HepG2 (cell line): Measurements from ENCODE around the gene KRTAP5-9. TPM values are rescaled to one million over a fixed set of nuclear protein-coding genes. Genes with fewer than 3 reads are reported as not detected.
A peak's percentile ranks its signal among the peaks of the same experiment; 100 is the strongest.

ENCODE experiments used
- ATAC-seq: fragments of 200-7000 bp; cut with Tn5 transposase; 3 replicates; pipeline ENCODE4 v1.9.1; 2020; ENCODE audit warnings: mild to moderate bottlenecking, moderate library complexity
- BruUV-seq: library from RNA; stranded (reverse); fragments of 400-500 nt; replicated peaks from 2 replicates; lab custom pipeline; 2021; lab: Mats Ljungman, UMichigan
- CTCF ChIA-PET: fragments of 300-600 bp; formaldehyde crosslinking; extraction: SDS; loops from one replicate; lab custom pipeline; 2021; ENCODE audit warnings: low total read pairs, inconsistent platforms, low intra/inter-chr PET ratio; lab: Yijun Ruan, JAX
- POLR2A ChIA-PET: fragments of 350-600 bp; sonication (Branson Sonifier 250); formaldehyde crosslinking; loops from one replicate; lab custom pipeline; 2020; ENCODE audit warnings: antibody characterized with exemption, inconsistent platforms; lab: Yijun Ruan, JAX
- DNase-seq: peaks from one replicate; pipeline ENCODE4 v3.0.0-alpha.2; 2015; ENCODE audit warnings: low spot score
- FAIRE-seq: peaks from 3 replicates; lab custom pipeline; 2011; peaks lifted over from hg19 to GRCh38; lab: Jason Lieb, UNC
- H2AFZ ChIP-seq: one replicate; pipeline ENCODE4 v1.6.1; 2011; ENCODE audit warnings: low read length, inconsistent platforms
- H3K27ac ChIP-seq: fragments of 300-600 bp; 3 replicates; pipeline ENCODE4 v1.8.0; 2011; ENCODE audit warnings: mixed run types, mild to moderate bottlenecking, mixed read lengths, low read length, inconsistent platforms; ENCODE audit not compliant: insufficient read depth; ENCODE audit errors: extremely low read length
- H3K27me3 ChIP-seq, 2 experiments: fragments of 200-600 bp in 1 of 2; 2 replicates in 1 of 2; 3 replicates in 1 of 2; pipeline versions ENCODE4 v1.6.0 to v1.8.0; 2011; ENCODE audit warnings: low read length in 2 of 2, mild to moderate bottlenecking in 2 of 2, moderate library complexity in 2 of 2, inconsistent platforms in 1 of 2; ENCODE audit not compliant: insufficient read depth in 2 of 2, control insufficient read depth in 1 of 2
- H3K36me3 ChIP-seq, 2 experiments: fragments of 200-600 bp in 1 of 2; replicated peaks in 1 of 2; 2 replicates in 1 of 2; 3 replicates in 1 of 2; pipeline versions ENCODE4 v1.5.1 to v1.8.0; 2011; ENCODE audit warnings: low read length in 2 of 2, inconsistent platforms in 1 of 2; ENCODE audit not compliant: insufficient read depth in 2 of 2, control insufficient read depth in 1 of 2
- H3K4me1 ChIP-seq: 2 replicates; pipeline ENCODE4 v1.5.1; 2012; ENCODE audit warnings: low read length, inconsistent platforms; ENCODE audit not compliant: insufficient read depth
- H3K4me2 ChIP-seq: 2 replicates; pipeline ENCODE4 v1.6.0; 2011; ENCODE audit warnings: low read depth, low read length, inconsistent platforms
- H3K4me3 ChIP-seq, 3 experiments: fragments of 200-600 bp in 1 of 3; sonication (generic), shearing (Covaris generic) in 1 of 3; replicated peaks in 1 of 3; 2 replicates each; pipeline ENCODE4 v1.5.1; 2011 to 2016; ENCODE audit warnings: low read length in 3 of 3, inconsistent platforms in 2 of 3, low read depth in 2 of 3, mild to moderate bottlenecking in 2 of 3, control low read depth in 1 of 3, mixed read lengths in 1 of 3; ENCODE audit not compliant: insufficient read depth in 1 of 3
- H3K79me2 ChIP-seq: one replicate; pipeline ENCODE4 v1.6.1; 2011; ENCODE audit warnings: low read length, inconsistent platforms; ENCODE audit not compliant: insufficient read depth
- H3K9ac ChIP-seq: 2 replicates; pipeline ENCODE4 v1.6.0; 2011; ENCODE audit warnings: mild to moderate bottlenecking, low read depth, low read length, inconsistent platforms; ENCODE audit not compliant: insufficient read depth
- H3K9me3 ChIP-seq: 2 replicates; pipeline ENCODE4 v1.5.1; 2012; ENCODE audit warnings: mild to moderate bottlenecking, low read length
- H4K20me1 ChIP-seq: 2 replicates; pipeline ENCODE4 v1.6.0; 2011; ENCODE audit warnings: inconsistent platforms, mild to moderate bottlenecking, low read length, moderate library complexity; ENCODE audit not compliant: insufficient read depth
- EED ChIP-seq: sonication (generic); formaldehyde crosslinking; IDR thresholded peaks from 2 replicates; pipeline ENCODE4 v1.5.0; 2020; ENCODE audit warnings: mild to moderate bottlenecking, missing genetic modification reagents
- HIC2 ChIP-seq: sonication (generic); formaldehyde crosslinking; IDR thresholded peaks from 2 replicates; pipeline ENCODE4 v1.9.0; 2022; ENCODE audit warnings: low read depth, missing genetic modification reagents
- HNF4A ChIP-seq: sonication (generic); formaldehyde crosslinking; IDR thresholded peaks from 2 replicates; pipeline ENCODE4 v1.4.0; 2020; ENCODE audit warnings: missing genetic modification reagents
- NRL ChIP-seq: sonication (generic); formaldehyde crosslinking; IDR thresholded peaks from 2 replicates; pipeline ENCODE4 v1.5.0; 2020; ENCODE audit warnings: missing genetic modification reagents, mild to moderate bottlenecking, moderate library complexity, borderline replicate concordance
- PHB2 ChIP-seq: fragments of 450-650 bp; IDR thresholded peaks from 2 replicates; pipeline ENCODE4 v1.6.1; 2018; ENCODE audit not compliant: partially characterized antibody
- PRDM10 ChIP-seq: sonication (generic); formaldehyde crosslinking; IDR thresholded peaks from 2 replicates; pipeline ENCODE4 v1.4.0; 2020; ENCODE audit warnings: low read depth, missing genetic modification reagents
- RFX1 ChIP-seq: fragments of 450-650 bp; IDR thresholded peaks from 2 replicates; pipeline ENCODE4 v1.6.1; 2017
- SMAD1 ChIP-seq: sonication (generic); formaldehyde crosslinking; IDR thresholded peaks from 2 replicates; pipeline ENCODE4 v1.4.0; 2020; ENCODE audit warnings: missing genetic modification reagents, low read depth, mild to moderate bottlenecking, borderline replicate concordance
- TRIM24 ChIP-seq: sonication (generic); formaldehyde crosslinking; IDR thresholded peaks from 2 replicates; pipeline ENCODE4 v1.8.0; 2022; ENCODE audit warnings: mild to moderate bottlenecking, missing genetic modification reagents
- ZNF17 ChIP-seq: sonication (generic); formaldehyde crosslinking; IDR thresholded peaks from 2 replicates; pipeline ENCODE4 v1.5.0; 2020; ENCODE audit warnings: mild to moderate bottlenecking, missing genetic modification reagents
- ZNF569 ChIP-seq: sonication (generic); formaldehyde crosslinking; IDR thresholded peaks from 2 replicates; pipeline ENCODE4 v1.5.0; 2020; ENCODE audit warnings: mild to moderate bottlenecking, missing genetic modification reagents, moderate library complexity, borderline replicate concordance
- ZNF710 ChIP-seq: sonication (generic); formaldehyde crosslinking; IDR thresholded peaks from 2 replicates; pipeline ENCODE4 v1.5.0; 2020; ENCODE audit warnings: mild to moderate bottlenecking, missing genetic modification reagents, borderline replicate concordance
- ZNF768 ChIP-seq: sonication (generic); formaldehyde crosslinking; IDR thresholded peaks from 2 replicates; pipeline ENCODE4 v1.4.0; 2020; ENCODE audit warnings: missing genetic modification reagents
- WGBS: methylation state at CpG from one replicate; pipeline ENCODE4 v1.1.6; 2017; ENCODE audit warnings: low lambda C conversion rate; 5-methylcytosine and 5-hydroxymethylcytosine counted together
- in situ Hi-C: cut with HindIII; loops from 2 replicates; pipeline ENCODE4 v1.10.0; 2017; ENCODE audit warnings: low pct_unique_long_range_greater_than_20kb; ENCODE audit not compliant: extremely low pct_ligation_motif_present
- intact Hi-C: fragments of 100-400 bp; cut with micrococcal nuclease; formaldehyde crosslinking; loops from one replicate; pipeline ENCODE4 v1.10.0; 2022; ENCODE audit not compliant: unreplicated experiment
- polyA plus RNA-seq, 8 experiments: library from polyadenylated mRNA; depleted of rRNA in 3 of 8; stranded (reverse) in 7 of 8; unstranded in 1 of 8; fragments of >200 nt; fragmentation: Illumina TruSeq in 4 of 8; extraction: Trizol in 4 of 8; gene quantifications; 2 replicates each; pipeline versions ENCODE4 v1.2.1 to v1.2.3, GENCODE V29; 2011 to 2016; ENCODE audit warnings: low read depth in 4 of 8, missing spikeins in 1 of 8, mixed read lengths in 1 of 8; ENCODE audit not compliant: insufficient read depth in 1 of 8
- total RNA-seq, 5 experiments: library from RNA; depleted of rRNA; stranded (reverse); fragments of >200 nt; fragmentation: Illumina TruSeq; extraction: Trizol; gene quantifications; 2 replicates each; pipeline ENCODE4 v1.2.3, GENCODE V29; 2016; ENCODE audit warnings: low read depth in 1 of 5
- TF ChIP-seq, protein P1 (sequence below): sonication (generic); formaldehyde crosslinking; IDR thresholded peaks from 2 replicates; pipeline ENCODE4 v1.4.0; 2020; ENCODE audit warnings: missing genetic modification reagents

Gene KRTAP5-9
- total and polyA plus RNA-seq, 2 of the 13 experiments (the other 11 are each of a cell fraction or from before 2014, with no cell fraction given) = 0.09 TPM; not detected in 1

GRCh38 chr11:71545405-71545966 is 2.7 kb upstream of the KRTAP5-9 start (continued):
- TF ChIP-seq PRDM10 (CRISPR knock-in tag) = 0 out of 2 replicates have a peak, but pooled peaks have one; percentile 6
- peak; percentile 62 for TF ChIP-seq NRL (CRISPR knock-in tag)
- peak; percentile 29; the same call in 1 of the 2 replicates for TF ChIP-seq HNF4A
- TF ChIP-seq, protein P1, sequence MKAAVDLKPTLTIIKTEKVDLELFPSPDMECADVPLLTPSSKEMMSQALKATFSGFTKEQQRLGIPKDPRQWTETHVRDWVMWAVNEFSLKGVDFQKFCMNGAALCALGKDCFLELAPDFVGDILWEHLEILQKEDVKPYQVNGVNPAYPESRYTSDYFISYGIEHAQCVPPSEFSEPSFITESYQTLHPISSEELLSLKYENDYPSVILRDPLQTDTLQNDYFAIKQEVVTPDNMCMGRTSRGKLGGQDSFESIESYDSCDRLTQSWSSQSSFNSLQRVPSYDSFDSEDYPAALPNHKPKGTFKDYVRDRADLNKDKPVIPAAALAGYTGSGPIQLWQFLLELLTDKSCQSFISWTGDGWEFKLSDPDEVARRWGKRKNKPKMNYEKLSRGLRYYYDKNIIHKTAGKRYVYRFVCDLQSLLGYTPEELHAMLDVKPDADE = no peak

DNA sequence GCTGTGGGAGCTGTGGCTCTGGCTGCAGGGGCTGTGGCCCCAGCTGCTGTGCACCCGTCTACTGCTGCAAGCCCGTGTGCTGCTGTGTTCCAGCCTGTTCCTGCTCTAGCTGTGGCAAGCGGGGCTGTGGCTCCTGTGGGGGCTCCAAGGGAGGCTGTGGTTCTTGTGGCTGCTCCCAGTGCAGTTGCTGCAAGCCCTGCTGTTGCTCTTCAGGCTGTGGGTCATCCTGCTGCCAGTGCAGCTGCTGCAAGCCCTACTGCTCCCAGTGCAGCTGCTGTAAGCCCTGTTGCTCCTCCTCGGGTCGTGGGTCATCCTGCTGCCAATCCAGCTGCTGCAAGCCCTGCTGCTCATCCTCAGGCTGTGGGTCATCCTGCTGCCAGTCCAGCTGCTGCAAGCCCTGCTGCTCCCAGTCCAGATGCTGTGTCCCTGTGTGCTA is 514 bp downstream of the KRTAP5-9 start:
- intact Hi-C loops (no loop called here), in situ Hi-C loops (no loop called here)
- Histone ChIP-seq H4K20me1 (no peaks in the 10 kb centered on the region), H3K36me3 (no peaks in the 10 kb centered on the region), H3K27ac (no peak overlapping the region), H3K4me3 (peak overlapping the region in 2 of 3 experiments; percentile 41 to 52; a peak in 3 of 6 replicates), H3K4me1 (peaks cover 80% of the 10 kb centered on the region), H3K4me2 (peak overlapping the region; percentile 67), H3K79me2 (no peaks in the 10 kb centered on the region), H3K27me3 (no peaks in the 10 kb centered on the region), H3K9ac (0 out of 2 replicates have a peak overlapping the region, but pooled peaks have one; percentile 10), H2AFZ (no peak overlapping the region), H3K9me3 (no peaks in the 10 kb centered on the region)
- ChIA-PET CTCF (no interaction called here), POLR2A (interaction anchor here (2.2 kb wide), 1 partner anchor 14 kb away, joined by 6 read pairs; no protein-coding TSS in a partner anchor)
- BruUV-seq = no TSS peak
- FAIRE-seq (no peak), DNase-seq (no peak), ATAC-seq (peak; percentile 82)
- WGBS = no CpG with 5 or more reads among the region's 5 CpGs
- TF ChIP-seq SMAD1 (CRISPR knock-in tag) (0 out of 2 replicates have a peak, but pooled peaks have one; percentile 60), RFX1 (no peak), EED (no peak), HIC2 (CRISPR knock-in tag) (peak; percentile 51; the same call in 1 of the 2 replicates), PHB2 (no peak), ZNF17 (CRISPR knock-in tag) (no peak), TRIM24 (CRISPR knock-in tag) (no peak), ZNF768 (peak; percentile 37; the same call in 1 of the 2 replicates), ZNF569 (CRISPR knock-in tag) (no peak), ZNF710 (no peak)
